PC-9 (cell line): ENCODE results near the gene EOLA2.
"Not testable (repeated sequence)": the region's sequence is repeated elsewhere in the genome, so short reads cannot be mapped to it uniquely, and the experiment has no call there.

Experiments used
- EZH2 ChIP-seq: fragments of 200-600 bp; sonication (generic); IDR thresholded peaks from 2 replicates; pipeline ENCODE4 v1.8.0; 2017; ENCODE audit warnings: antibody characterized with exemption, low read depth
- TF ChIP-seq, protein P1 (sequence below): fragments of 200-600 bp; sonication (generic); conservative IDR thresholded peaks from 2 replicates; pipeline ENCODE4 v1.6.1; 2017; ENCODE audit warnings: mixed run types, antibody characterized with exemption, mild to moderate bottlenecking, moderate library complexity

DNA sequence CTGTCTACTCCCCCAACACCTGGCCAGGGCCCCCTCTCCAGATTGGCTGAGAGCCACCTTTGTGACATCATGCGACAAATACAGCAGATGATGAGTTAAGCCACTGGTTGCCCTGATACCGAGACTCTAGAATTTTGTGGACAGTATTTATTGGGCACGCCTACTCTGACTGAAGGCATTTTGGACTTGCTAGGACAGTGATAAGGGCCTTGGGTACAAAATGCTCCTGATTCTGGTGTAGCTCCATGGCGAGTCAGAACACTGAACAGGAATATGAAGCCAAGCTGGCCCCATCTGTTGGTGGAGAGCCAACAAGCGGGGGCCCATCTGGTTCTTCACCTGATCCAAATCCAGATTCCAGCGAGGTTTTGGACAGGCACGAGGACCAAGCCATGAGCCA, 8.9 kb downstream of the EOLA2 start, which contains the start of gene HSFX4:
- TF ChIP-seq, protein P1, sequence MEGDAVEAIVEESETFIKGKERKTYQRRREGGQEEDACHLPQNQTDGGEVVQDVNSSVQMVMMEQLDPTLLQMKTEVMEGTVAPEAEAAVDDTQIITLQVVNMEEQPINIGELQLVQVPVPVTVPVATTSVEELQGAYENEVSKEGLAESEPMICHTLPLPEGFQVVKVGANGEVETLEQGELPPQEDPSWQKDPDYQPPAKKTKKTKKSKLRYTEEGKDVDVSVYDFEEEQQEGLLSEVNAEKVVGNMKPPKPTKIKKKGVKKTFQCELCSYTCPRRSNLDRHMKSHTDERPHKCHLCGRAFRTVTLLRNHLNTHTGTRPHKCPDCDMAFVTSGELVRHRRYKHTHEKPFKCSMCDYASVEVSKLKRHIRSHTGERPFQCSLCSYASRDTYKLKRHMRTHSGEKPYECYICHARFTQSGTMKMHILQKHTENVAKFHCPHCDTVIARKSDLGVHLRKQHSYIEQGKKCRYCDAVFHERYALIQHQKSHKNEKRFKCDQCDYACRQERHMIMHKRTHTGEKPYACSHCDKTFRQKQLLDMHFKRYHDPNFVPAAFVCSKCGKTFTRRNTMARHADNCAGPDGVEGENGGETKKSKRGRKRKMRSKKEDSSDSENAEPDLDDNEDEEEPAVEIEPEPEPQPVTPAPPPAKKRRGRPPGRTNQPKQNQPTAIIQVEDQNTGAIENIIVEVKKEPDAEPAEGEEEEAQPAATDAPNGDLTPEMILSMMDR = not testable (repeated sequence)
- not testable (repeated sequence) for TF ChIP-seq EZH2
